ENCODE results near the gene CCDC126.

- TF ChIP-seq, protein P1, sequence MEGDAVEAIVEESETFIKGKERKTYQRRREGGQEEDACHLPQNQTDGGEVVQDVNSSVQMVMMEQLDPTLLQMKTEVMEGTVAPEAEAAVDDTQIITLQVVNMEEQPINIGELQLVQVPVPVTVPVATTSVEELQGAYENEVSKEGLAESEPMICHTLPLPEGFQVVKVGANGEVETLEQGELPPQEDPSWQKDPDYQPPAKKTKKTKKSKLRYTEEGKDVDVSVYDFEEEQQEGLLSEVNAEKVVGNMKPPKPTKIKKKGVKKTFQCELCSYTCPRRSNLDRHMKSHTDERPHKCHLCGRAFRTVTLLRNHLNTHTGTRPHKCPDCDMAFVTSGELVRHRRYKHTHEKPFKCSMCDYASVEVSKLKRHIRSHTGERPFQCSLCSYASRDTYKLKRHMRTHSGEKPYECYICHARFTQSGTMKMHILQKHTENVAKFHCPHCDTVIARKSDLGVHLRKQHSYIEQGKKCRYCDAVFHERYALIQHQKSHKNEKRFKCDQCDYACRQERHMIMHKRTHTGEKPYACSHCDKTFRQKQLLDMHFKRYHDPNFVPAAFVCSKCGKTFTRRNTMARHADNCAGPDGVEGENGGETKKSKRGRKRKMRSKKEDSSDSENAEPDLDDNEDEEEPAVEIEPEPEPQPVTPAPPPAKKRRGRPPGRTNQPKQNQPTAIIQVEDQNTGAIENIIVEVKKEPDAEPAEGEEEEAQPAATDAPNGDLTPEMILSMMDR (IDR thresholded peaks at IDR 0.05) = no peak
- no peak for TF ChIP-seq POLR2A (IDR thresholded peaks at IDR 0.05)
Observed at GRCh38 chr7:23570592-23571200, 26.5 kb upstream of the CCDC126 start.
